OCI-LY1 (cell line): ENCODE data around the gene PTPN3.

Source experiments
- EZH2 ChIP-seq: fragments of 200-600 bp; sonication (generic), shearing (Covaris generic); IDR thresholded peaks from 2 replicates; pipeline ENCODE4 v1.8.0; 2017; ENCODE audit warnings: borderline replicate concordance, mixed run types, mild to moderate bottlenecking, antibody characterized with exemption, low read length, moderate library complexity, mixed read lengths
- TF ChIP-seq, protein P1 (sequence below): fragments of 200-600 bp; sonication (generic), shearing (Covaris generic); IDR thresholded peaks from 2 replicates; pipeline ENCODE4 v1.5.1; 2017; ENCODE audit warnings: mild to moderate bottlenecking, antibody characterized with exemption, low read length, moderate library complexity, mixed read lengths

DNA sequence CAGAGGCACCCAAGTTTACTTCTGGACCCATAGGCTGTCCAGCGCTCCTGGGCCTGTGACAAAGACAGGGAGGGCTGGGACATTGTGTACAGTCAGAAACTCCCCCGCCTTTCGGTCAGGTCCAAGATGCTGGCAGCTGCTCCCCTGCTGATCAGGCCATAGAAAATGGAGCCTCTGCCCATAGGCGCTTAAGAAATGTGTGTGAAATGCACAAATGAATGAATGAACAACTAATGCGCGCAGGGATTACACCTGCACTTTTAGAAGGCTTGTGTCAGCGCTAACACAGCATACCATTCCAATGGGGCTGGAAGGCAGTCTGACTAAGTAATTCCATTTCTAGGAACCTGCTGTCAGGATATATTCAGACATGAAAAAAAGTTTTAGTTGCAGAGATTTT lies 16.3 kb downstream of the PTPN3 start:
- TF ChIP-seq, protein P1, sequence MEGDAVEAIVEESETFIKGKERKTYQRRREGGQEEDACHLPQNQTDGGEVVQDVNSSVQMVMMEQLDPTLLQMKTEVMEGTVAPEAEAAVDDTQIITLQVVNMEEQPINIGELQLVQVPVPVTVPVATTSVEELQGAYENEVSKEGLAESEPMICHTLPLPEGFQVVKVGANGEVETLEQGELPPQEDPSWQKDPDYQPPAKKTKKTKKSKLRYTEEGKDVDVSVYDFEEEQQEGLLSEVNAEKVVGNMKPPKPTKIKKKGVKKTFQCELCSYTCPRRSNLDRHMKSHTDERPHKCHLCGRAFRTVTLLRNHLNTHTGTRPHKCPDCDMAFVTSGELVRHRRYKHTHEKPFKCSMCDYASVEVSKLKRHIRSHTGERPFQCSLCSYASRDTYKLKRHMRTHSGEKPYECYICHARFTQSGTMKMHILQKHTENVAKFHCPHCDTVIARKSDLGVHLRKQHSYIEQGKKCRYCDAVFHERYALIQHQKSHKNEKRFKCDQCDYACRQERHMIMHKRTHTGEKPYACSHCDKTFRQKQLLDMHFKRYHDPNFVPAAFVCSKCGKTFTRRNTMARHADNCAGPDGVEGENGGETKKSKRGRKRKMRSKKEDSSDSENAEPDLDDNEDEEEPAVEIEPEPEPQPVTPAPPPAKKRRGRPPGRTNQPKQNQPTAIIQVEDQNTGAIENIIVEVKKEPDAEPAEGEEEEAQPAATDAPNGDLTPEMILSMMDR, result no peak
- no peak for TF ChIP-seq EZH2
